HG02981 (cell line): ENCODE measurements around the gene ZNF84.

Experiments
- ATAC-seq: cut with Tn5 transposase; IDR thresholded peaks from one replicate; pipeline ENCODE4 v1.9.1; 2021; ENCODE audit warnings: mild to moderate bottlenecking, moderate library complexity; ENCODE audit not compliant: unreplicated experiment

The ZNF84 gene

GRCh38 chr12:133037207-133038005 lies at the start of gene ZNF84:
Gene ZNF84, plus strand, starts transcription at chr12:133037509. Its CDS starts 3,959 bp downstream, at chr12:133041468.
- ATAC-seq, result peak; percentile 91

GRCh38 chr12:132998741-132999140 lies 38.6 kb upstream of the ZNF84 start:
- ATAC-seq, result no peak

- no peak for ATAC-seq
Observed at GRCh38 chr12:133010657-133011297, 26.5 kb upstream of the ZNF84 start.

GRCh38 chr12:133023566-133023965 lies 13.7 kb upstream of the ZNF84 start:
- ATAC-seq, result no peak

- no peak for ATAC-seq
Observed at GRCh38 chr12:133026996-133027395, 10.3 kb upstream of the ZNF84 start.

- no peak for ATAC-seq
Observed at GRCh38 chr12:133038118-133038709, 905 bp downstream of the ZNF84 start.

- ATAC-seq, result no peak
Observed at GRCh38 chr12:133046698-133047097, 9.4 kb downstream of the ZNF84 start.

GRCh38 chr12:133057446-133057845 lies 20.1 kb downstream of the ZNF84 start:
- no peak for ATAC-seq

- ATAC-seq, result no peak
Observed at GRCh38 chr12:133058203-133059113, 21.1 kb downstream of the ZNF84 start.

GRCh38 chr12:133061954-133062353 lies 24.6 kb downstream of the ZNF84 start:
- ATAC-seq, result no peak

- ATAC-seq, result no peak
Observed at GRCh38 chr12:133063556-133063955, 26.2 kb downstream of the ZNF84 start.

- no peak for ATAC-seq
Observed at GRCh38 chr12:133073836-133074235, 36.5 kb downstream of the ZNF84 start.

GRCh38 chr12:133080026-133080367 lies 42.7 kb downstream of the ZNF84 start:
- ATAC-seq, result peak; percentile 67

GRCh38 chr12:133080368-133081158 lies 43.3 kb downstream of the ZNF84 start, which contains the start of gene ZNF140:
Gene ZNF140, plus strand, starts transcription at chr12:133080923. Its CDS starts 398 bp downstream, at chr12:133081321.
- ATAC-seq, result peak; percentile 68

- no peak for ATAC-seq
Observed at GRCh38 chr12:133081159-133081780, 44.0 kb downstream of the ZNF84 start.

GRCh38 chr12:133083345-133083744 lies 46.0 kb downstream of the ZNF84 start:
- ATAC-seq, result no peak

- ATAC-seq, result no peak
Observed at GRCh38 chr12:133105620-133106019, 68.3 kb downstream of the ZNF84 start.

- no peak for ATAC-seq
Observed at GRCh38 chr12:133106253-133106652, 68.9 kb downstream of the ZNF84 start.

GRCh38 chr12:133107121-133107520 lies 69.8 kb downstream of the ZNF84 start:
- ATAC-seq, result no peak

- no peak for ATAC-seq
Observed at GRCh38 chr12:133108150-133108549, 70.8 kb downstream of the ZNF84 start.
